PFSK-1 (cell line): ENCODE data around the gene MAP7.

Source experiments
- FOXP2 ChIP-seq: optimal IDR thresholded peaks from 2 replicates; pipeline ENCODE3; 2011; ENCODE audit warnings: borderline replicate concordance, control low read depth, inconsistent platforms; ENCODE audit not compliant: insufficient read depth; ENCODE audit errors: extremely low read length, extremely low read depth
- POLR2AphosphoS5 ChIP-seq: IDR thresholded peaks from 2 replicates; pipeline ENCODE4 v1.6.1; 2012; ENCODE audit warnings: low read depth, mild to moderate bottlenecking, control low read depth, low read length, moderate library complexity
- REST ChIP-seq, 2 experiments: IDR thresholded peaks; 2 replicates each; pipeline versions ENCODE4 v1.6.1 to v1.8.0; 2011 to 2012; ENCODE audit warnings: low read depth in 2 of 2, low read length in 2 of 2, control low read depth in 1 of 2, inconsistent platforms in 1 of 2, mild to moderate bottlenecking in 1 of 2, moderate library complexity in 1 of 2; ENCODE audit not compliant: insufficient read depth in 1 of 2
- SIN3A ChIP-seq: IDR thresholded peaks from 2 replicates; pipeline ENCODE4 v1.6.1; 2012; ENCODE audit warnings: mild to moderate bottlenecking, low read length, moderate library complexity, borderline replicate concordance; ENCODE audit not compliant: insufficient read depth
- TAF1 ChIP-seq: IDR thresholded peaks from 2 replicates; pipeline ENCODE4 v1.6.1; 2012; ENCODE audit warnings: low read length, control low read depth, borderline replicate concordance; ENCODE audit not compliant: insufficient read depth

MAP7 gene

DNA sequence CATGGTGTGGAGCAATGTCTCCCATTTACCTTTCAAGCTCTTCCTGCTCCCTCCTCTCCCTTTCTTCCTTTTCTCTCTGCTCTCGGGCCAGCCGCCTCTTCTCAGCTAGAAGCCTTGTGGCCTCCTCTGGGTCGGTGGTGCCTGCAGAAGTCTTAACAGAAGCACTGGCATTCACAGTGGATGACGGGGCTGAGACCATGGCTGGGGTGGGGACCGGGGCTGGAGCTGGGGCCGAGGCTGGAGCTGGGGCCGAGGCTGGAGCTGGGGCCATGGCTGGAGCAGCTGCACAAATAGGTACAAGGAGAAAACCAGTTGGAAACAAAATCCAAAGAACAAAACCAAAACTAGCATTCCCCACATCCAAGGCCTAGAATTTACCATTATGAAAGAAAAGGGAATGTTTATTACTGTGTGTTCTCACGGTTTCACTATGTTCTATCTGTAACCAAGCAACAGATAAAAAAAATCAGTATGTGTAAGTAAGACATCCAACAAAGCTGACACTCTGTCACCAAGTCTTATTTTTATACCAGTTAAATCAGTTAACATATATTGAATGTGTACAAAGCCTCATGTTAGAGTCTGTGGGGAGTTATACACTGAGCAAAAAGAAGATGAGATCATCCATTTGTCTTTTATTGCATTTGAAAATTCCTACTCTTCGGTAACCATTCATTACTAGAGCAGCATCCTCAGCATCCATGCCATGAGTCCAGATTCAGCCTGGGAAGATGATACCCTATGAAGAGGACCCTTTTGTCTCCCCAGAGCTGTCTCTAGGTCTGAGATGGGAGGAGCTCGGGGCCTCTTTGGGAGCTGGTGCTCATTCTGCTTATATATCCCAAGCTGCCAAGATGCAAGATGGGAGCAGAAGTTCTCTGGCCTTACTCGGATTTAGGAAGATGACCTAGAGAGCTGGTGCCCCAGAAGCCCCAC, 187.5 kb downstream of the MAP7 start:
- TF ChIP-seq REST (IDR thresholded peaks at IDR 0.05; ENCODE audit: insufficient read depth in 1 of 2, low read depth in 2 of 2, low read length in 2 of 2) (no peak), POLR2AphosphoS5 (no peak), SIN3A (no peak), TAF1 (no peak), FOXP2 (no peak)

DNA sequence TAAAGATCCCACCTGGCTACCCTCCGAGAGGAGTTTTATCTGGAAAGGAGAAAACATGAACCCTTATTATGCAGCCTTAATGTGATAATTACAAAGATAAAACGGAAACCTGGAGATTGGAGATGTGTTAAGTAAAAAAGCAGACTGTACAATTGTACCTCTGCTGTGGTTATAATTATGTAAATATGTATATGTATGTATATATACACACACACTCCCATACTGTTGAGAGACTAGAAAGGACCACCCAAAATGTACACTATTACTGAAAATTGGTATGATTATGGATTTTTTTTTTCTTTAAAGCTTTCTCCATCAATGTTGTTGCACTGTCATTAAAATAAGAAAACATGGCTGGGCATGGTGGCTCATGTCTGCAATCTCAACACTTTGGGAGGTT, 188.4 kb downstream of the MAP7 start:
- TF ChIP-seq SIN3A, result no peak
- TF ChIP-seq FOXP2, result no peak
- no peak for TF ChIP-seq POLR2AphosphoS5
- TF ChIP-seq TAF1, result no peak
- TF ChIP-seq REST (IDR thresholded peaks at IDR 0.05; ENCODE audit: insufficient read depth in 1 of 2, low read depth in 2 of 2, low read length in 2 of 2), result no peak

- TF ChIP-seq POLR2AphosphoS5, result no peak
- no peak for TF ChIP-seq TAF1
- no peak for TF ChIP-seq REST (IDR thresholded peaks at IDR 0.05; ENCODE audit: insufficient read depth in 1 of 2, low read depth in 2 of 2, low read length in 2 of 2)
- no peak for TF ChIP-seq SIN3A
- no peak for TF ChIP-seq FOXP2
Observed at GRCh38 chr6:136360783-136361182, 189.4 kb downstream of the MAP7 start.

DNA sequence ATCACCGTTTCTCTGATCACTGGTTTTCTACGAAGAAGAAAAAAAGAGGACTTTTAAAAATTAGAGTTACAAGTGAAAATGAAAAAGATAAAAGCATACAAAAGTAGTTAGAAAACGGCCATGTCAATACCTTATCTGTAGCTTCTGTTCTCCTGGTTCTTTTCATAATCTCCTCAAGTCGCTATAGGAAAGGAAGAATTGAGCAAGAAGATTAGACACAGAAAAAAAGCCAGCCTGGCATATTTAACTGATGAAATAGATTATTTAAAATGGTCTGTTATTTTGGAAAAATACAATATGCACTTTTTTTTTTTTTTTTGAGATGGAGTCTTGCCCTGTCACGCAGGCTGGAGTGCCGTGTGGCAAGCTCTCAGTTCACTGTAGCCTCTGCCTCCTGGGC, 190.4 kb downstream of the MAP7 start:
- no peak for TF ChIP-seq SIN3A
- TF ChIP-seq FOXP2, result no peak
- TF ChIP-seq REST (IDR thresholded peaks at IDR 0.05; ENCODE audit: insufficient read depth in 1 of 2, low read depth in 2 of 2, low read length in 2 of 2), result no peak
- no peak for TF ChIP-seq TAF1
- TF ChIP-seq POLR2AphosphoS5, result no peak
